Testis (tissue), 3 donors: ENCODE data around the gene DNAJC4. TPM values are rescaled to one million over a fixed set of nuclear protein-coding genes. Genes with fewer than 3 reads are reported as not detected.

Experiments used
- DNase-seq: peaks from one replicate; pipeline ENCODE4 v3.0.0-alpha.2; 2019
- H3K27ac ChIP-seq, 2 donors: fragments of 200-600 bp; sonication (generic); one replicate each; pipeline ENCODE4 v1.5.1; 2019
- H3K27me3 ChIP-seq: fragments of 200-600 bp; sonication (generic); one replicate; pipeline ENCODE4 v1.5.1; 2019
- H3K36me3 ChIP-seq: fragments of 200-600 bp; sonication (generic); one replicate; pipeline ENCODE4 v1.5.1; 2017; ENCODE audit warnings: low read depth; ENCODE audit errors: missing control alignments
- H3K4me1 ChIP-seq: fragments of 200-600 bp; sonication (generic); one replicate; pipeline ENCODE4 v1.5.1; 2019
- H3K4me3 ChIP-seq, 2 donors: fragments of 200-600 bp; sonication (generic); one replicate each; pipeline ENCODE4 v1.5.1; 2017 to 2019
- H3K9me3 ChIP-seq: fragments of 200-600 bp; sonication (generic); one replicate; pipeline ENCODE4 v1.5.1; 2017
- CTCF ChIP-seq, 3 experiments: fragments of 450-650 bp in 2 of 3; fragments of 200-600 bp in 1 of 3; sonication (generic) in 1 of 3; IDR thresholded peaks; one replicate each; pipeline ENCODE4 v1.5.1; 2016 to 2019; ENCODE audit warnings: antibody characterized with exemption in 3 of 3, mild to moderate bottlenecking in 2 of 3, moderate library complexity in 1 of 3
- POLR2A ChIP-seq: fragments of 450-650 bp; IDR thresholded peaks from one replicate; pipeline ENCODE4 v1.6.1; 2017; ENCODE audit warnings: antibody characterized with exemption, mild to moderate bottlenecking, moderate library complexity
- WGBS, 2 donors: methylation state at CpG; one replicate each; pipeline ENCODE4 v1.1.5; 2018; 5-methylcytosine and 5-hydroxymethylcytosine counted together
- intact Hi-C: fragments of 100-400 bp; cut with DNase I; formaldehyde crosslinking; loops from one replicate; pipeline ENCODE4 v1.15.1; 2023; ENCODE audit warnings: low total_unique reads
- polyA plus RNA-seq: library from polyadenylated mRNA; stranded (reverse); fragments of 350-450 nt; fragmentation: Illumina TruSeq; extraction: RNeasy Lipid Tissue Mini Kit (QIAGEN cat#74804); gene quantifications from one replicate; pipeline ENCODE4 v1.2.3, GENCODE V29; 2014; ENCODE audit warnings: low read depth, low replicate concordance; ENCODE audit not compliant: insufficient read depth
- total RNA-seq, 2 donors: library from RNA; depleted of rRNA; stranded (reverse); fragments of >200 nt; gene quantifications; one replicate each; pipeline ENCODE4 v1.2.3, GENCODE V29; 2016

Gene DNAJC4
- total and polyA plus RNA-seq, 3 donors from 2014 or later: 105 to 303 (median 254) TPM

GRCh38 chr11:64283092-64283491 is 52.7 kb downstream of the DNAJC4 start:
- H3K27ac ChIP-seq: peak overlapping the region in 1 of 2 donors; percentile 45
- no peaks in the 10 kb centered on the region for H3K27me3 ChIP-seq
- intact Hi-C loops: no loop called here
- no peak for DNase-seq
- H3K36me3 ChIP-seq: no peaks in the 10 kb centered on the region
- no peaks in the 10 kb centered on the region for H3K9me3 ChIP-seq
- TF ChIP-seq CTCF (IDR thresholded peaks at IDR 0.05) (no peak), POLR2A (no peak)
- H3K4me3 ChIP-seq: no peak overlapping the region
- H3K4me1 ChIP-seq: peaks cover 23% of the 10 kb centered on the region
- 88 to 90% methylated on average over 3 of the region's 3 CpGs for WGBS, 2 donors

Other genes with a start within 250 kb of the DNAJC4 start
- 100 to 1,000 TPM; 121 to 145 TPM for gene OTUB1, start 244.1 kb upstream of the DNAJC4 start, total RNA-seq
- gene OTUB1, start 244.1 kb upstream of the DNAJC4 start, polyA plus RNA-seq: 115 TPM
- gene FLRT1, start 194.6 kb upstream of the DNAJC4 start, total RNA-seq: under 1 TPM; 0.74 to 0.79 TPM
- gene FLRT1, start 194.6 kb upstream of the DNAJC4 start, polyA plus RNA-seq: 0.67 TPM
- 10 to 100 TPM; 13.3 to 15.3 TPM for gene MACROD1, start 64.4 kb upstream of the DNAJC4 start, total RNA-seq
- 14.1 TPM for gene MACROD1, start 64.4 kb upstream of the DNAJC4 start, polyA plus RNA-seq
- gene STIP1, start 44.4 kb upstream of the DNAJC4 start, total RNA-seq: 100 to 1,000 TPM; 221 to 247 TPM
- 267 TPM for gene STIP1, start 44.4 kb upstream of the DNAJC4 start, polyA plus RNA-seq
- gene FERMT3, start 23.8 kb upstream of the DNAJC4 start, total RNA-seq: 1 to 10 TPM; 7.2 to 8.2 TPM
- 10.9 TPM for gene FERMT3, start 23.8 kb upstream of the DNAJC4 start, polyA plus RNA-seq
- 10 to 100 TPM; 56.5 to 65.4 TPM for gene TRPT1, start 4.4 kb upstream of the DNAJC4 start, total RNA-seq
- gene TRPT1, start 4.4 kb upstream of the DNAJC4 start, polyA plus RNA-seq: 93.7 TPM
- 10 to 100 TPM; 50.9 to 52.7 TPM for gene NUDT22, start 4.3 kb upstream of the DNAJC4 start, total RNA-seq
- 19.0 TPM for gene NUDT22, start 4.3 kb upstream of the DNAJC4 start, polyA plus RNA-seq
- gene VEGFB, start 4.0 kb downstream of the DNAJC4 start, total RNA-seq: 10 to 100 TPM; 19.1 to 47.8 TPM
- 57.3 TPM for gene VEGFB, start 4.0 kb downstream of the DNAJC4 start, polyA plus RNA-seq
- gene FKBP2, start 10.5 kb downstream of the DNAJC4 start, total RNA-seq: 100 to 1,000 TPM; 151 to 159 TPM
- 159 TPM for gene FKBP2, start 10.5 kb downstream of the DNAJC4 start, polyA plus RNA-seq
- gene PPP1R14B, start 16.4 kb downstream of the DNAJC4 start, total RNA-seq: 10 to 100 TPM; 53.4 to 67.3 TPM
- 72.0 TPM for gene PPP1R14B, start 16.4 kb downstream of the DNAJC4 start, polyA plus RNA-seq
- gene PLCB3, start 21.0 kb downstream of the DNAJC4 start, total RNA-seq: 10 to 100 TPM; 29.6 to 45.4 TPM
- 14.2 TPM for gene PLCB3, start 21.0 kb downstream of the DNAJC4 start, polyA plus RNA-seq
- gene BAD, start 54.1 kb downstream of the DNAJC4 start, total RNA-seq: 100 to 1,000 TPM in 1 of 2 donors, 10 to 100 TPM in 1; 88.7 to 110 TPM
- gene BAD, start 54.1 kb downstream of the DNAJC4 start, polyA plus RNA-seq: 85.2 TPM
- 100 to 1,000 TPM; 204 to 230 TPM for gene GPR137, start 55.3 kb downstream of the DNAJC4 start, total RNA-seq
- 390 TPM for gene GPR137, start 55.3 kb downstream of the DNAJC4 start, polyA plus RNA-seq
- gene KCNK4, start 60.8 kb downstream of the DNAJC4 start, total RNA-seq: under 1 TPM in 1 of 2 donors, not detected in 1; 0.24 TPM
- gene KCNK4, start 60.8 kb downstream of the DNAJC4 start, polyA plus RNA-seq: not detected
- gene CATSPERZ, start 69.8 kb downstream of the DNAJC4 start, total RNA-seq: 100 to 1,000 TPM; 278 to 484 TPM
- 1,116 TPM for gene CATSPERZ, start 69.8 kb downstream of the DNAJC4 start, polyA plus RNA-seq
- 10 to 100 TPM; 19.3 to 22.0 TPM for gene ESRRA, start 75.0 kb downstream of the DNAJC4 start, total RNA-seq
- 13.7 TPM for gene ESRRA, start 75.0 kb downstream of the DNAJC4 start, polyA plus RNA-seq
- 100 to 1,000 TPM; 303 to 340 TPM for gene TRMT112, start 87.0 kb downstream of the DNAJC4 start, total RNA-seq
- gene TRMT112, start 87.0 kb downstream of the DNAJC4 start, polyA plus RNA-seq: 275 TPM
- gene PRDX5, start 87.6 kb downstream of the DNAJC4 start, total RNA-seq: 100 to 1,000 TPM; 189 to 271 TPM
- 287 TPM for gene PRDX5, start 87.6 kb downstream of the DNAJC4 start, polyA plus RNA-seq
- 10 to 100 TPM; 16.6 to 23.5 TPM for gene CCDC88B, start 109.7 kb downstream of the DNAJC4 start, total RNA-seq
- gene CCDC88B, start 109.7 kb downstream of the DNAJC4 start, polyA plus RNA-seq: 28.5 TPM
- 10 to 100 TPM; 15.6 TPM for gene RPS6KA4, start 128.6 kb downstream of the DNAJC4 start, total RNA-seq
- 9.2 TPM for gene RPS6KA4, start 128.6 kb downstream of the DNAJC4 start, polyA plus RNA-seq